ENCODE measurements around the gene FILIP1L. TPM values are rescaled to one million over a fixed set of nuclear protein-coding genes. Genes with fewer than 3 reads are reported as not detected.
A peak's percentile ranks its signal among the peaks of the same experiment; 100 is the strongest.

Gene FILIP1L
- total and polyA plus RNA-seq, 2 of the 8 experiments (the other 6 are each of a cell fraction or from before 2014, with no cell fraction given): 0.06 to 0.09 TPM

DNA sequence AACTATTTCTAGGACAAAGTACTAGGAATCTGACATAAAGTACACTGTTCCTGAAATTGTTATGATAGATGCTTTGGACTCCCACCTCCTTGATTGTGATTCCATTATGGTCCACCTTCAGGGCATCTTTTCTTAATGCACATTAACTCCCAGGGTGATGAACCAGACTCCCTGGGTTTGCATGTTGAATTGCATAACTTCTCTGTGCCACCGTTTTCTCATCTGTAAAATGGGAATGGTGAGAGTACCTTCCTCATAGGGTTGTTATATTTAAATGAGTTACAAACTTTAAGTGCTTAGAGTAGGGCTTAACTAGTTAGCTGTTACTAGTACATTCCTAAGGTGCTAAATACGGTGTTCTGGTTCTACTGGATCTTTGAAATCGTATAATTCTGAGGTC, 214.7 kb downstream of the FILIP1L start:
- Histone ChIP-seq H3K14ac (ENCODE audit: insufficient read length) (no peak overlapping the region), H3K27me3 (replicated peaks in 1 of 4; ENCODE audit: control insufficient read depth in 3 of 4, extremely low read depth in 1 of 4, insufficient read depth in 3 of 4, low read length in 3 of 4) (no peaks in the 10 kb centered on the region), H3K4me1 (replicated peaks in 1 of 4; ENCODE audit: control insufficient read depth in 3 of 4, insufficient read depth in 4 of 4, low read length in 3 of 4) (peaks cover 0 to 5% (median 1%) of the 10 kb centered on the region in 4 experiments; a peak in 2 of 7 replicates), H3K4me3 (ENCODE audit: extremely low read depth in 1 of 4, insufficient read depth in 2 of 4, low read depth in 3 of 4, low read length in 4 of 4) (no peak overlapping the region), H3K79me2 (ENCODE audit: control insufficient read depth in 1 of 2, insufficient read depth in 2 of 2, low read length in 2 of 2) (no peaks in the 10 kb centered on the region; a peak in 1 of 4 replicates), H4K8ac (ENCODE audit: extremely low read depth, insufficient read depth, low read length) (no peak overlapping the region), H4K20me1 (replicated peaks in 1 of 2; ENCODE audit: control insufficient read depth in 1 of 2, insufficient read depth in 2 of 2, low read length in 2 of 2) (no peaks in the 10 kb centered on the region), H3K4me2 (ENCODE audit: insufficient read depth in 1 of 2, low read depth in 2 of 2, low read length in 2 of 2) (no peak overlapping the region), H2AFZ (ENCODE audit: low read length) (no peak overlapping the region), H4K5ac (ENCODE audit: insufficient read length, low read depth, low read length) (no peak overlapping the region), H3K27ac (ENCODE audit: low read depth, low read length) (no peak overlapping the region), H3K23ac (ENCODE audit: insufficient read length) (no peak overlapping the region), H3K79me1 (ENCODE audit: low read depth, low read length) (no peaks in the 10 kb centered on the region), H2AK5ac (ENCODE audit: low read depth, low read length) (no peak overlapping the region), H2BK15ac (ENCODE audit: low read length) (no peak overlapping the region), H2BK120ac (replicated peaks; ENCODE audit: low read depth, low read length) (no peak overlapping the region), H4K91ac (replicated peaks; ENCODE audit: insufficient read length, low read length) (no peak overlapping the region), H2BK12ac (ENCODE audit: low read depth, low read length) (no peak overlapping the region), H3K18ac (ENCODE audit: extremely low read depth, low read length) (no peak overlapping the region), H3K56ac (replicated peaks; ENCODE audit: insufficient read length, low read depth, low read length) (no peak overlapping the region), H3K9me3 (ENCODE audit: insufficient read depth in 2 of 2, low read depth in 1 of 2, low read length in 1 of 2) (no peaks in the 10 kb centered on the region), H3K23me2 (ENCODE audit: low read depth, low read length) (no peaks in the 10 kb centered on the region), H2BK20ac (ENCODE audit: low read length) (no peak overlapping the region), H3K36me3 (ENCODE audit: control insufficient read depth in 2 of 4, insufficient read depth in 4 of 4, low read length in 3 of 4) (no peaks in the 10 kb centered on the region), H3K4ac (replicated peaks; ENCODE audit: insufficient read length, low read depth, low read length) (no peak overlapping the region), H3K9ac (replicated peaks in 1 of 4; ENCODE audit: extremely low read depth in 1 of 4, low read depth in 3 of 4, low read length in 3 of 4) (no peak overlapping the region), H2BK5ac (ENCODE audit: low read depth, low read length) (no peak overlapping the region)
- DNase-seq (ENCODE audit: low read depth in 1 of 2, low spot score in 2 of 2) (no peak), FAIRE-seq (no peak)
- CTCF ChIA-PET (ENCODE audit: partially characterized antibody): no interaction called here
- TF ChIP-seq KDM1A (IDR thresholded peaks at IDR 0.05; ENCODE audit: borderline replicate concordance, low read length) (0 out of 2 replicates have a peak, but pooled peaks have one; percentile 35), BRCA1 (IDR thresholded peaks at IDR 0.05; ENCODE audit: low read depth, low read length) (no peak), CEBPB (IDR thresholded peaks at IDR 0.05; ENCODE audit: low read depth, low read length) (0 out of 2 replicates have a peak, but pooled peaks have one; percentile 8)
- POLR2A ChIA-PET (ENCODE audit: partially characterized antibody): no interaction called here
- WGBS, 2 experiments (ENCODE audit: extremely low coverage in 1 of 2, insufficient coverage in 1 of 2, insufficient read length in 1 of 2, insufficient replicate concordance in 2 of 2, low coverage in 1 of 2, low lambda C conversion rate in 2 of 2, missing lambda C conversion rate in 1 of 2): 79% methylated on average over 3 of the region's 3 CpGs; no CpG with 5 or more reads in 1 of the 2 experiments

Data from H1 (cell line).